Progenitor cell of endocrine pancreas (in vitro differentiated cells): ENCODE measurements around the gene FAM9A. TPM values are rescaled to one million over a fixed set of nuclear protein-coding genes. Genes with fewer than 3 reads are reported as not detected.
"Not testable (repeated sequence)": the region's sequence is repeated elsewhere in the genome, so short reads cannot be mapped to it uniquely, and the experiment has no call there.

Experiments used
- DNase-seq: peaks from one replicate; pipeline ENCODE4 v3.0.0; 2021; ENCODE audit warnings: low spot score; ENCODE audit not compliant: unreplicated experiment
- H3K27ac Mint-ChIP-seq: 2 replicates; pipeline ENCODE4 v1.8.0; 2021; ENCODE audit warnings: mild to moderate bottlenecking, moderate library complexity, mixed read lengths
- H3K27me3 Mint-ChIP-seq: 2 replicates; pipeline ENCODE4 v1.8.0; 2021; ENCODE audit warnings: mixed read lengths
- H3K36me3 Mint-ChIP-seq: 2 replicates; pipeline ENCODE4 v1.8.0; 2022; ENCODE audit warnings: mixed read lengths; ENCODE audit not compliant: insufficient read depth
- H3K4me1 Mint-ChIP-seq: 2 replicates; pipeline ENCODE4 v1.8.0; 2021; ENCODE audit warnings: low read depth, mixed read lengths
- H3K4me3 Mint-ChIP-seq: 2 replicates; pipeline ENCODE4 v1.8.0; 2021; ENCODE audit warnings: low read depth, mild to moderate bottlenecking, moderate library complexity, mixed read lengths
- H3K9me3 Mint-ChIP-seq: 2 replicates; pipeline ENCODE4 v1.8.0; 2021; ENCODE audit warnings: low read depth, mixed read lengths
- total RNA-seq: library from RNA; stranded (reverse); gene quantifications from 2 replicates; pipeline ENCODE4 v1.2.1, GENCODE V29; 2021
- TF ChIP-seq, protein P1 (sequence below): fragments of 200-600 bp; sonication (generic); IDR thresholded peaks from one replicate; pipeline ENCODE4 v1.5.0; 2021; ENCODE audit warnings: antibody characterized with exemption, mild to moderate bottlenecking; ENCODE audit not compliant: unreplicated experiment

FAM9A gene
- total RNA-seq, 1 donor from 2014 or later: not detected

DNA sequence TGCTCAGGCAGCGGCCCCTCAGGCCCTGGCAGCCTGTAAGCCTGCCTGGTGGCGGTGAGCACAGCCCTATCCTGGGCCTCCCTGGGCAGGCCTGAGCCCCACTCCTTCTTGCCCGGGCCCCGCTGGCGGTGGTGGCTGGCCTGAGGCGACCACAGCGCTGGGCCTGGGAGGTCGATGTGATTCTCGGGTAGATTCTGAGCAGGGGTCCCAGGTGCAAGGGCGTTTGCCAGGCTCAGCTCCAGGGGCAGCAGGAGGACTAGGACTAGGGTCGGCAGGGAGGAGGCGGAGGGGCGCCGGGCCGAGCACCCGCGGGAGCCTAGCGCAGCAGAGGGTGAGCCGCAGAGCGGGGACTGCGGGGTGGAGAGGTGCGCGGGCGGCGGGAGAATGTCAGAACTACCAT is 17.0 kb downstream of the FAM9A start:
- no peaks in the 10 kb centered on the region for H3K9me3 Mint-ChIP-seq
- H3K4me3 Mint-ChIP-seq: no peak overlapping the region
- TF ChIP-seq, protein P1, sequence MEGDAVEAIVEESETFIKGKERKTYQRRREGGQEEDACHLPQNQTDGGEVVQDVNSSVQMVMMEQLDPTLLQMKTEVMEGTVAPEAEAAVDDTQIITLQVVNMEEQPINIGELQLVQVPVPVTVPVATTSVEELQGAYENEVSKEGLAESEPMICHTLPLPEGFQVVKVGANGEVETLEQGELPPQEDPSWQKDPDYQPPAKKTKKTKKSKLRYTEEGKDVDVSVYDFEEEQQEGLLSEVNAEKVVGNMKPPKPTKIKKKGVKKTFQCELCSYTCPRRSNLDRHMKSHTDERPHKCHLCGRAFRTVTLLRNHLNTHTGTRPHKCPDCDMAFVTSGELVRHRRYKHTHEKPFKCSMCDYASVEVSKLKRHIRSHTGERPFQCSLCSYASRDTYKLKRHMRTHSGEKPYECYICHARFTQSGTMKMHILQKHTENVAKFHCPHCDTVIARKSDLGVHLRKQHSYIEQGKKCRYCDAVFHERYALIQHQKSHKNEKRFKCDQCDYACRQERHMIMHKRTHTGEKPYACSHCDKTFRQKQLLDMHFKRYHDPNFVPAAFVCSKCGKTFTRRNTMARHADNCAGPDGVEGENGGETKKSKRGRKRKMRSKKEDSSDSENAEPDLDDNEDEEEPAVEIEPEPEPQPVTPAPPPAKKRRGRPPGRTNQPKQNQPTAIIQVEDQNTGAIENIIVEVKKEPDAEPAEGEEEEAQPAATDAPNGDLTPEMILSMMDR: no peak
- H3K27ac Mint-ChIP-seq: no peak overlapping the region
- H3K36me3 Mint-ChIP-seq: no peaks in the 10 kb centered on the region
- H3K27me3 Mint-ChIP-seq: peaks cover 2% of the 10 kb centered on the region
- DNase-seq: no peak
- H3K4me1 Mint-ChIP-seq: no peaks in the 10 kb centered on the region

DNA sequence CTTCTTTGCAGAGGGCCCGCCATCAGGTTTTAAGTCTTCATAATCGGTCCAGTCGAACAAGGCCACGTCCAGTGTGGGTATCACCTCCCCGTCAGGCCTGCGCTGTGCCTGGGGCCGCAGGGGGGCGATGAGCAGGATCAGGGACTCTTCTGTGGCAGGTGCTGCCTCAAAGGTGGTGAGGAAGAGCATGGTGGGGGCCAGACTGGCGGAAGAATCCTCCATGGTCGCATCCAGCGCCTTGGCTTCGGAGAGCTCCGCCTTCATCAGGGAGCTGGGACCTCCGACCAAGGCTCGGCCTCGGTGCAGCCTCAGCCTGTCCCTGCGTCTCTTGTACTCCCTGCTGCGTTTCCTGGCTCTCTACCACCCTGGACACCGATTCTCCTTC is 17.5 kb downstream of the FAM9A start:
- TF ChIP-seq, protein P1: no peak
- H3K4me3 Mint-ChIP-seq: no peak overlapping the region
- no peaks in the 10 kb centered on the region for H3K9me3 Mint-ChIP-seq
- no peaks in the 10 kb centered on the region for H3K4me1 Mint-ChIP-seq
- H3K36me3 Mint-ChIP-seq: no peaks in the 10 kb centered on the region
- peaks cover 2% of the 10 kb centered on the region for H3K27me3 Mint-ChIP-seq
- no peak for DNase-seq
- H3K27ac Mint-ChIP-seq: no peak overlapping the region

- H3K4me1 Mint-ChIP-seq: no peaks in the 10 kb centered on the region
- H3K9me3 Mint-ChIP-seq: no peaks in the 10 kb centered on the region
- TF ChIP-seq, protein P1: peak; percentile 44
- H3K27ac Mint-ChIP-seq: no peak overlapping the region
- DNase-seq: no peak
- H3K4me3 Mint-ChIP-seq: no peak overlapping the region
- no peaks in the 10 kb centered on the region for H3K36me3 Mint-ChIP-seq
- H3K27me3 Mint-ChIP-seq: peaks cover 2% of the 10 kb centered on the region
Measured at GRCh38 chrX:8783097-8783713, 18.0 kb downstream of the FAM9A start.

GRCh38 chrX:8782595-8782994 is 18.6 kb downstream of the FAM9A start:
- no peak for DNase-seq
- no peaks in the 10 kb centered on the region for H3K9me3 Mint-ChIP-seq
- peaks cover 2% of the 10 kb centered on the region for H3K27me3 Mint-ChIP-seq
- TF ChIP-seq, protein P1: no peak
- H3K27ac Mint-ChIP-seq: no peak overlapping the region
- no peaks in the 10 kb centered on the region for H3K4me1 Mint-ChIP-seq
- H3K4me3 Mint-ChIP-seq: no peak overlapping the region
- H3K36me3 Mint-ChIP-seq: no peaks in the 10 kb centered on the region

DNA sequence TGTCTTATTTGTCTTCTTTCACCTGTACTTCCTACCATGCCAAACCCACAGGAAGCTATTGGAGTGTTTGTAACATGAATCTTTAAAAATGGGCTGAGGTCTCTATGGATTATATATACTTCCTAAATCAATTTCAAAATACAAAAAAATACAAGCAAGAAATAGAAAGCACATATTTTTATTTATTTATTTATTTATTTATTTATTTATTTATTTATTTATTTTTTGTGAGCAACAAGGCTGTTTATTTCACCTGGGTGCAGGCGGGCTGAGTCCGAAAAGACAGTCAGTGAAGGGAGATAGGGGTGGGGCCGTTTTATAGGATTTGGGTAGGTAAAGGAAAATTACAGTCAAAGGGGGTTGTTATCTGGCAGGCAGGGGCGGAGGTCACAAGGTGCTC is 19.3 kb downstream of the FAM9A start:
- H3K27me3 Mint-ChIP-seq, H3K36me3 Mint-ChIP-seq, H3K4me3 Mint-ChIP-seq, H3K9me3 Mint-ChIP-seq, H3K4me1 Mint-ChIP-seq, DNase-seq, H3K27ac Mint-ChIP-seq: not testable (repeated sequence)

DNA sequence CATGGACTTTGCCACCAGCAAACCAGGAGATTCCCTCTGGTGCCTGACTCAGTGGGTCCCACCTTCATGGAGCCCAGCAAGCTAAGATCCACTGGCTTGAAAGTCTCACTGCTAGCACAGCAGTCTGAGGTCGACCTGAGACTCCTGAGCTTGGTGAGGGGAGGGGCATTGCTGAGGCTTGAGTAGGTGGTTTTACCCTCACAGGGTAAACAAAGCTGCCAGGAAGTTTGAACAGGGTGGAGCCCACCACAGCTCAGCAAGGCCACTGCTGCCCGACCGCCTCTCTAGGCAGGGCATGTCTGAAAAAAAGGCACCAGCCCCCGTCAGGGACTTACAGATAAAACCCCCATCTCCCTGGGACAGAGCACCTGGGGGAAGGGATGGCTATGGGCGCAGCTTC is 28.1 kb downstream of the FAM9A start:
- DNase-seq: no peak
- Mint-ChIP-seq H3K4me1 (no peaks in the 10 kb centered on the region), H3K27me3 (no peaks in the 10 kb centered on the region), H3K27ac (no peak overlapping the region), H3K9me3 (no peaks in the 10 kb centered on the region), H3K4me3 (no peak overlapping the region), H3K36me3 (no peaks in the 10 kb centered on the region)
- TF ChIP-seq, protein P1: no peak
